Cardiac muscle cell (in vitro differentiated cells and primary cell): Measurements from ENCODE around the gene LRRC2. TPM values are rescaled to one million over a fixed set of nuclear protein-coding genes. Genes with fewer than 3 reads are reported as not detected.
"Not testable (repeated sequence)": the region's sequence is repeated elsewhere in the genome, so short reads cannot be mapped to it uniquely, and the experiment has no call there.

Experiments
- DNase-seq, 2 donors: peaks; one replicate each; pipeline versions ENCODE4 v3.0.0 to v3.0.0-alpha.2; 2010 to 2017; ENCODE audit warnings: low read depth in 1 of 2, low spot score in 1 of 2
- H3K27ac ChIP-seq: fragments of 200-600 bp; sonication (generic); 2 replicates; pipeline ENCODE4 v1.5.1; 2016
- H3K27me3 ChIP-seq: fragments of 200-600 bp; sonication (generic); 2 replicates; pipeline ENCODE4 v1.6.0; 2016; ENCODE audit warnings: control low read depth
- H3K36me3 ChIP-seq: fragments of 200-600 bp; sonication (generic); 2 replicates; pipeline ENCODE4 v1.5.1; 2016; ENCODE audit warnings: control low read depth
- H3K4me1 ChIP-seq: fragments of 200-600 bp; sonication (generic); 2 replicates; pipeline ENCODE4 v1.8.1; 2017; ENCODE audit warnings: low read depth, mild to moderate bottlenecking, mixed run types
- H3K4me3 ChIP-seq: fragments of 200-600 bp; sonication (generic); 2 replicates; pipeline ENCODE4 v1.5.1; 2016; ENCODE audit warnings: mild to moderate bottlenecking
- H3K9me3 ChIP-seq: fragments of 200-600 bp; sonication (generic); 2 replicates; pipeline ENCODE4 v1.5.1; 2017; ENCODE audit warnings: low read depth, mild to moderate bottlenecking, control low read depth
- polyA plus RNA-seq: library from polyadenylated mRNA; unstranded; fragments of >200 nt; fragmentation: Nextera tagmentation; extraction: Ambion mirVana; gene quantifications from 2 replicates; pipeline ENCODE4 v1.2.1, GENCODE V29; 2016
- total RNA-seq: library from RNA; depleted of rRNA; stranded (reverse); fragments of >200 nt; gene quantifications from 2 replicates; pipeline ENCODE4 v1.2.3, GENCODE V29; 2016
- TF ChIP-seq, protein P1 (sequence below): IDR thresholded peaks from 2 replicates; pipeline ENCODE4 v1.5.1; 2012; ENCODE audit warnings: low read depth, mild to moderate bottlenecking, low read length

LRRC2 gene
- total and polyA plus RNA-seq, 2 experiments from 2014 or later: 0.77 to 1.6 TPM

DNA sequence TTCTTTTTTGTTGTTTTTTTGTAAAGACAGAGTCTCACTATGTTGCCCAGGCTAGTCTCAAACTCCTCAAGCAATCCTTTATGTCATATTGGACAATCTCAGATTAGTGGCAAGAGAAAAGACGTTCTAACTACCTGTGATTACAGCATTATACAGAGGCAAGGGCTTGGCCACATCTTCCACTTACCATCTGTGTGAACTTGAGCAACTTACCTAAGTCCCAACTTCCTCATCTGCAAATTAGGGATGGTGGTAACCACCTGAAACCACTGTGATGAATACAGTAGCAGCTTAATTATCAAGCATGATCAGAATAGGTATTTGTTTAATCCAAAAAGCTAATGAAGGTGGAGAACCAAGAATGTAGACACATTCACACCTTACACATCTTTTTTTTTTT is 16.1 kb downstream of the LRRC2 start:
- no peaks in the 10 kb centered on the region for H3K27me3 ChIP-seq
- DNase-seq: no peak
- H3K27ac ChIP-seq: no peak overlapping the region
- H3K4me1 ChIP-seq: no peaks in the 10 kb centered on the region
- TF ChIP-seq, protein P1, sequence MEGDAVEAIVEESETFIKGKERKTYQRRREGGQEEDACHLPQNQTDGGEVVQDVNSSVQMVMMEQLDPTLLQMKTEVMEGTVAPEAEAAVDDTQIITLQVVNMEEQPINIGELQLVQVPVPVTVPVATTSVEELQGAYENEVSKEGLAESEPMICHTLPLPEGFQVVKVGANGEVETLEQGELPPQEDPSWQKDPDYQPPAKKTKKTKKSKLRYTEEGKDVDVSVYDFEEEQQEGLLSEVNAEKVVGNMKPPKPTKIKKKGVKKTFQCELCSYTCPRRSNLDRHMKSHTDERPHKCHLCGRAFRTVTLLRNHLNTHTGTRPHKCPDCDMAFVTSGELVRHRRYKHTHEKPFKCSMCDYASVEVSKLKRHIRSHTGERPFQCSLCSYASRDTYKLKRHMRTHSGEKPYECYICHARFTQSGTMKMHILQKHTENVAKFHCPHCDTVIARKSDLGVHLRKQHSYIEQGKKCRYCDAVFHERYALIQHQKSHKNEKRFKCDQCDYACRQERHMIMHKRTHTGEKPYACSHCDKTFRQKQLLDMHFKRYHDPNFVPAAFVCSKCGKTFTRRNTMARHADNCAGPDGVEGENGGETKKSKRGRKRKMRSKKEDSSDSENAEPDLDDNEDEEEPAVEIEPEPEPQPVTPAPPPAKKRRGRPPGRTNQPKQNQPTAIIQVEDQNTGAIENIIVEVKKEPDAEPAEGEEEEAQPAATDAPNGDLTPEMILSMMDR: no peak
- H3K9me3 ChIP-seq: no peaks in the 10 kb centered on the region
- no peaks in the 10 kb centered on the region for H3K36me3 ChIP-seq
- no peak overlapping the region for H3K4me3 ChIP-seq

DNA sequence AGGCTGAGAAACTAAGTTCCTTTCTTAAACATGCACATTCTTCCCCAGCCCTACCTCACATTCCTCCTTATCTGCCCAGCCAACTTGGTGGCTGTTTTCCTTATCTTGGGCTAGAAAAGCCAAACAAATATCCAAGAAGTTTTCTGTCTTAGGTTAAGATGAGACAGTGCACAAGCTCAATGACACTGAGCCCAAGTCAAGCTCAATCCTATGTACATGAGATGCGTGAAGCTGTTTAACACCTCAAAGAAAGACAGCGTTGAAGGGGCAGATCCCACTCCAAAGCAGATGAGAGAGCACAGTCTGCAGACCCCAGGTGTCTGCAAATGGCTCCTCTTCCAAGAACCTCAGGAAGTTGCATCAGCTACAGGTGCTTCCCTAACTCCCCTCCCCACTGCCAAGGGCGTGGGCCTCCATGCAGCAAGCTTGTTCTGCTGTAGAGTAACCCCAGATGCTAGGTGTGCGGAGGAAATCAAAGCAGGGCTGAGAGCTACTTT is 16.6 kb downstream of the LRRC2 start:
- no peak overlapping the region for H3K4me3 ChIP-seq
- no peaks in the 10 kb centered on the region for H3K36me3 ChIP-seq
- no peak overlapping the region for H3K27ac ChIP-seq
- H3K9me3 ChIP-seq: no peaks in the 10 kb centered on the region
- H3K4me1 ChIP-seq: no peaks in the 10 kb centered on the region
- no peak for DNase-seq
- TF ChIP-seq, protein P1: no peak
- H3K27me3 ChIP-seq: no peaks in the 10 kb centered on the region

DNA sequence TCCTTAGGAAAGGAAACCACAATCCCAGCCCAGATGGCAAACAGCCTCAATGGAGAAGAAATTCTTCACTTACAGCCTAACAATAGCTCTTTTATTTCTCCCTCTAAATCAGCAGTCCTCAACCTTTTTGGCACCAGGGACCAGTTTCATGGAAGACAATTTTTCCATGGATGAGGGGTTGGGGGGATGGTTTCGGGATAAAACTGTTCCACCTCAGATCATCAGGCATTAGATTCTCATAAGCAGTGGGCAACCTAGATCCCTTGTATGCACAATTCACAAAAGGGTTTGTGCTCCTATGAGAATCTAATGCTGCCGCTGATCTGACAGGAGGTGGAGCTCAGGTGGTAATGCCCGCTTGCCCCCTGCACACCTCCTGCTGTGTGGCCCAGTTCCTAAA is 17.5 kb downstream of the LRRC2 start:
- H3K27ac ChIP-seq, H3K4me1 ChIP-seq, DNase-seq, H3K4me3 ChIP-seq, H3K27me3 ChIP-seq, H3K36me3 ChIP-seq, H3K9me3 ChIP-seq: not testable (repeated sequence)

DNA sequence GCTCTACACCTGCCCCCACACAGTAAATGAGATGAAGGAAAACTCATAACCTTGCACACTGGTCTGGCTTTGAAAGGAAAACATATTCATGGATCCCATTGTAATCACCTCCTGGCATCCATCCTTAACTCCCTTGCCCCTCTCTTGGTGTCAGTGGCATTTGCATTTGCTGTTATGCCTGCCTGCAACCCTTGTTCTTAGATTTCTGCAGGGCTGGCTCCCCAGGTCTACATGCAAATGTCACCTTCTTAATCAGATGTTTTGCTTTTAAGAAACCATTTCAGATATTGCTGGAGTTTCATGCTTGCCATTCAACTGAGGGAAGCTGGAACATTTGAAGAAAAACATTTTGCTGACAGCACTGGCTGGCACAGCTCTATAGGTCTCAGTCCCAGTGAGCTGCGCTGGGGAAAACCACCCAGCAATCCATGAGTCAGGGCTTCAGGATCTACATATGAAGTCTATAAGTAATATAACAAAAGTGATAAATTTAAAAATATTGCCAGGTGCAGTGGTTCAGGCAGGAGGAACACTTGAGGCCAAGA is 19.1 kb downstream of the LRRC2 start:
- no peaks in the 10 kb centered on the region for H3K27me3 ChIP-seq
- no peak overlapping the region for H3K4me3 ChIP-seq
- DNase-seq: no peak
- TF ChIP-seq, protein P1: no peak
- H3K9me3 ChIP-seq: no peaks in the 10 kb centered on the region
- H3K36me3 ChIP-seq: no peaks in the 10 kb centered on the region
- no peaks in the 10 kb centered on the region for H3K4me1 ChIP-seq
- H3K27ac ChIP-seq: no peak overlapping the region

DNA sequence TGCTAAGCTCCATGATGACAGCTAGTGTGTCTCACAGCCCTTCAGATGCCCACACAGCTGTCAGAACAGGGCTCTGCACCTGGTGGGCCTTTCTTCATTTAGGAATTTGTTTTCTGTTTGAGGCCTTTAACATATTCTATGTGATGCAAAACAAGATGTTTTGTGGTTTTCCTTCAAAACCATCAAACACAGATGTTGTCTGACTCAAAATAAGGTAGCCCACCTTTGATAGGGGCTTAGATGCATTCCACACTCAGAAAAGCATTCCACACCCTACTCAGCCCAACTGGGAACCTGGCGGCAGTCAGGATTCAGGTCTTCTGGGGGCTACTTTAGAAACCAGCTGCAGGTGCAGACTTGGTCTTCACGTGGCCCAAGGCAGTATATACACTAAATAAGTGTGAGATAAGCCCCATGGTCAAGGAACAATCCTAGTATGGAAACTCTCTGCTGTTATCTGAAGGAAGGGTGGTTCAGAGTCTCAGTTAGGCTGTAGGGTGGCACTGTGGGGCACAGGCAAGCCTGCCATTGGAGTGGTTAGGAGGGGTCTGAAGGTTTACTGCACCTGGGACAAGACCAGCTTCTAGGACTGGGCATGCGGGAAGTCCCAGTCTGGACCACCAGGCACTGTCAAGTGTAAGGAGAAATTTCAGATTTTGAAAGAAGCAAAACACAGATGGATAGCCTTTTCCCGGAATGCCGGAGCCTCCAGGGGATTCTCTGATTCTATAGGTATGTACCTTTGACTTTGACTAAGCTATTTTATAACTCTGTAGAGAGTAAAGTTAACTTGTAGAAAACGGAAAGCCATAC is 20.1 kb downstream of the LRRC2 start:
- Histone ChIP-seq H3K27me3 (no peaks in the 10 kb centered on the region), H3K27ac (no peak overlapping the region), H3K4me3 (no peak overlapping the region), H3K4me1 (no peaks in the 10 kb centered on the region), H3K36me3 (no peaks in the 10 kb centered on the region), H3K9me3 (no peaks in the 10 kb centered on the region)
- DNase-seq: no peak
- TF ChIP-seq, protein P1: no peak
